Panc1 (cell line): ENCODE results near the gene DBH. TPM values are rescaled to one million over a fixed set of nuclear protein-coding genes. Genes with fewer than 3 reads are reported as not detected.

Experiments used
- ATAC-seq: fragments of 200-7000 bp; cut with Tn5 transposase; 2 replicates; pipeline ENCODE4 v1.9.1; 2020; ENCODE audit warnings: mild to moderate bottlenecking, moderate library complexity
- BruUV-seq: library from RNA; stranded (reverse); fragments of 400-500 nt; replicated peaks from 2 replicates; lab custom pipeline; 2021; lab: Mats Ljungman, UMichigan
- CTCF ChIA-PET: fragments of 300-600 bp; sonication (Branson Sonifier 250); formaldehyde crosslinking; loops from one replicate; lab custom pipeline; 2022; ENCODE audit warnings: antibody characterized with exemption; lab: Charles Lee
- POLR2A ChIA-PET: fragments of 300-600 bp; sonication (Branson Sonifier 250); formaldehyde crosslinking; loops from one replicate; lab custom pipeline; 2022; ENCODE audit warnings: antibody characterized with exemption; lab: Charles Lee
- DNase-seq: peaks from one replicate; pipeline ENCODE4 v3.0.0-alpha.2; 2010; ENCODE audit warnings: low read depth, low spot score
- H3K27ac ChIP-seq: 2 replicates; pipeline ENCODE4 v1.5.1; 2011; ENCODE audit warnings: mild to moderate bottlenecking, low read length, inconsistent platforms
- H3K27me3 ChIP-seq: fragments of 200-500 bp; sonication (Bioruptor generic); 2 replicates; pipeline ENCODE4 v1.6.0; 2014; ENCODE audit warnings: low read length, inconsistent platforms; ENCODE audit not compliant: control insufficient read depth, insufficient read depth
- H3K36me3 ChIP-seq: fragments of 200-500 bp; sonication (Bioruptor generic); 2 replicates; pipeline ENCODE4 v1.5.1; 2014; ENCODE audit warnings: inconsistent platforms, mild to moderate bottlenecking, low read length, moderate library complexity; ENCODE audit not compliant: control insufficient read depth, insufficient read depth
- H3K4me1 ChIP-seq: 2 replicates; pipeline ENCODE4 v1.5.1; 2011; ENCODE audit warnings: inconsistent platforms, mild to moderate bottlenecking, low read length, moderate library complexity; ENCODE audit not compliant: control insufficient read depth, insufficient read depth
- H3K4me3 ChIP-seq, 2 experiments: 2 replicates each; pipeline ENCODE4 v1.5.1; 2011 to 2012; ENCODE audit warnings: low read depth in 2 of 2, low read length in 2 of 2, mild to moderate bottlenecking in 2 of 2, inconsistent platforms in 1 of 2, moderate library complexity in 1 of 2
- H3K9me3 ChIP-seq: fragments of 200-500 bp; sonication (Bioruptor generic); 2 replicates; pipeline ENCODE4 v1.5.1; 2014; ENCODE audit warnings: low read depth, mild to moderate bottlenecking, inconsistent platforms, low read length, moderate library complexity; ENCODE audit not compliant: control insufficient read depth, insufficient read depth
- CTCF ChIP-seq: fragments of 450-650 bp; IDR thresholded peaks from 2 replicates; pipeline ENCODE4 v1.5.1; 2017; ENCODE audit warnings: mild to moderate bottlenecking
- POLR2AphosphoS5 ChIP-seq: IDR thresholded peaks from 2 replicates; pipeline ENCODE4 v1.6.1; 2012; ENCODE audit warnings: mild to moderate bottlenecking, low read depth, low read length, moderate library complexity
- REST ChIP-seq, 2 experiments: IDR thresholded peaks; 2 replicates each; pipeline ENCODE4 v1.6.1; 2011 to 2012; ENCODE audit warnings: low read depth in 2 of 2, control low read depth in 1 of 2, low read length in 1 of 2, mild to moderate bottlenecking in 1 of 2, moderate library complexity in 1 of 2; ENCODE audit not compliant: insufficient read depth in 1 of 2
- SIN3A ChIP-seq: IDR thresholded peaks from 2 replicates; pipeline ENCODE4 v1.6.1; 2012; ENCODE audit warnings: low read depth, mild to moderate bottlenecking, low read length, moderate library complexity, borderline replicate concordance; ENCODE audit not compliant: insufficient read depth
- TCF7L2 ChIP-seq: IDR thresholded peaks from 2 replicates; pipeline ENCODE4 v1.6.1; 2011; ENCODE audit warnings: mild to moderate bottlenecking, low read depth, low read length, inconsistent platforms
- in situ Hi-C: cut with HindIII; loops from 2 replicates; pipeline ENCODE4 v1.10.0; 2016; ENCODE audit warnings: low sequenced_read_pairs, low pct_unique_long_range_greater_than_20kb
- intact Hi-C: fragments of 100-400 bp; cut with micrococcal nuclease; formaldehyde crosslinking; loops from one replicate; pipeline ENCODE4 v1.10.0; 2022; ENCODE audit not compliant: unreplicated experiment
- total RNA-seq: library from RNA; stranded (reverse); gene quantifications from one replicate; pipeline ENCODE4 v1.2.1, GENCODE V29; 2021; ENCODE audit not compliant: unreplicated experiment

Gene DBH
- total RNA-seq, 1 experiment from 2014 or later, result not detected

- H3K9me3 ChIP-seq, result no peaks in the 10 kb centered on the region
- no peak overlapping the region for H3K4me3 ChIP-seq
- no peak for ATAC-seq
- POLR2A ChIA-PET, result no interaction called here
- H3K4me1 ChIP-seq, result no peaks in the 10 kb centered on the region
- peaks cover 4% of the 10 kb centered on the region; the same call in 1 of the 2 replicates for H3K27me3 ChIP-seq
- BruUV-seq, result no TSS peak
- no peaks in the 10 kb centered on the region for H3K36me3 ChIP-seq
- H3K27ac ChIP-seq, result no peak overlapping the region
- DNase-seq, result no peak
- in situ Hi-C loops (no loop called here), intact Hi-C loops (no loop called here)
- no peak for TF ChIP-seq POLR2AphosphoS5
- no peak for TF ChIP-seq CTCF
- no peak for TF ChIP-seq TCF7L2
- no peak for TF ChIP-seq REST (IDR thresholded peaks at IDR 0.05; ENCODE audit: insufficient read depth in 1 of 2, low read depth in 2 of 2, low read length in 1 of 2)
- no peak for TF ChIP-seq SIN3A
- CTCF ChIA-PET, result no interaction called here
Observed at GRCh38 chr9:133608382-133608781, 27.8 kb upstream of the DBH start.

- no peaks in the 10 kb centered on the region for H3K9me3 ChIP-seq
- DNase-seq, result no peak
- no peak for ATAC-seq
- H3K27me3 ChIP-seq, result peaks cover 4% of the 10 kb centered on the region; the same call in 1 of the 2 replicates
- ChIA-PET POLR2A (no interaction called here), CTCF (no interaction called here)
- no peaks in the 10 kb centered on the region for H3K36me3 ChIP-seq
- TF ChIP-seq REST (IDR thresholded peaks at IDR 0.05; ENCODE audit: insufficient read depth in 1 of 2, low read depth in 2 of 2, low read length in 1 of 2), result no peak
- no peak for TF ChIP-seq POLR2AphosphoS5
- no peak for TF ChIP-seq CTCF
- no peak overlapping the region for H3K4me3 ChIP-seq
- no peaks in the 10 kb centered on the region for H3K4me1 ChIP-seq
- no peak overlapping the region for H3K27ac ChIP-seq
- BruUV-seq, result no TSS peak
- in situ Hi-C loops (no loop called here), intact Hi-C loops (no loop called here)
Observed at GRCh38 chr9:133608889-133609288, 27.3 kb upstream of the DBH start.
